Prostate gland (tissue), 2 donors: Measurements from ENCODE around the gene DOK6.

Source experiments
- POLR2A ChIP-seq: fragments of 450-650 bp; IDR thresholded peaks from one replicate; pipeline ENCODE4 v1.6.1; 2016; ENCODE audit warnings: antibody characterized with exemption, mild to moderate bottlenecking
- TF ChIP-seq, protein P1 (sequence below), 4 experiments: fragments of 200-600 bp in 2 of 4; fragments of 450-650 bp in 2 of 4; sonication (generic) in 2 of 4; IDR thresholded peaks; 1 replicate in 3 of 4; 2 replicates in 1 of 4; pipeline ENCODE4 v1.5.1; 2016 to 2019; ENCODE audit warnings: antibody characterized with exemption in 4 of 4, mild to moderate bottlenecking in 2 of 4, moderate library complexity in 2 of 4

DNA sequence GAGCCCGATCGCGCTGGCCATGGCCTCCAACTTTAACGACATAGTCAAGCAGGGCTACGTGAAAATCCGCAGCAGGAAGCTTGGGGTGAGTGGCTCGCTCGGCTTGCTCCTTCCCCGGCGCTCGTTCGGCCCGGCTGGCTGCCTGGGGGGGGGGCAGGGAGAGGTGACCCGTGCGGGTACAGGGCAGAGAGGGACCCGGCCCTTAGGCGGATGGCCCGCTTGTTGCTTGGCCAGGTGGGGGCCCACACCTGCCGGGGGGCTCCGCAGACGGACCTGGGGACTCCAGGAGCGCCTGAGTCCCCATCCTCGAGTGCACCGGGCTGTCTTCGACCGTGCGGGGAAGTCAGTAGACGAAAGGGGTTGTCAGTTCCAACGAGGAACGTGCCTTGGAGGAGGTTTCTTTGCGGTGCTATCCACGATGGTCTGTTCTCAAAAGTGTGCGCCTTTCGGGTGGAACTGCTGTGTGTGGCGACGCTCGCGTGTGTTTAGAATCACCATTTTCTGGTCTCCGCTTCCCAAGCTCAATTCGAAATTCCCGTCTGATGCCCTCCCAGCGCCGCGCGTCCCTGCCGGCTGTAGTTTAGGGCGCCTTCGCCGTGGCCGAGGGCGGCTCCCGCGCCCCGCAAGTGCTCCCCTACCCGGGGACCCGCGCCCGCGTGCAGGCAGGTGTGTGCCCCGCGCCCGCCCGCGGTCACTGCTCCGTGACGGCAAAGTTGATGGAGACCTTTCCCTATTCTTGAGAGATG is 711 bp downstream of the DOK6 start:
- TF ChIP-seq, protein P1, sequence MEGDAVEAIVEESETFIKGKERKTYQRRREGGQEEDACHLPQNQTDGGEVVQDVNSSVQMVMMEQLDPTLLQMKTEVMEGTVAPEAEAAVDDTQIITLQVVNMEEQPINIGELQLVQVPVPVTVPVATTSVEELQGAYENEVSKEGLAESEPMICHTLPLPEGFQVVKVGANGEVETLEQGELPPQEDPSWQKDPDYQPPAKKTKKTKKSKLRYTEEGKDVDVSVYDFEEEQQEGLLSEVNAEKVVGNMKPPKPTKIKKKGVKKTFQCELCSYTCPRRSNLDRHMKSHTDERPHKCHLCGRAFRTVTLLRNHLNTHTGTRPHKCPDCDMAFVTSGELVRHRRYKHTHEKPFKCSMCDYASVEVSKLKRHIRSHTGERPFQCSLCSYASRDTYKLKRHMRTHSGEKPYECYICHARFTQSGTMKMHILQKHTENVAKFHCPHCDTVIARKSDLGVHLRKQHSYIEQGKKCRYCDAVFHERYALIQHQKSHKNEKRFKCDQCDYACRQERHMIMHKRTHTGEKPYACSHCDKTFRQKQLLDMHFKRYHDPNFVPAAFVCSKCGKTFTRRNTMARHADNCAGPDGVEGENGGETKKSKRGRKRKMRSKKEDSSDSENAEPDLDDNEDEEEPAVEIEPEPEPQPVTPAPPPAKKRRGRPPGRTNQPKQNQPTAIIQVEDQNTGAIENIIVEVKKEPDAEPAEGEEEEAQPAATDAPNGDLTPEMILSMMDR (IDR thresholded peaks at IDR 0.05) = no peak
- TF ChIP-seq POLR2A = no peak
